HG03066 (cell line): Measurements from ENCODE around the gene SLC1A2.

Source experiments
- ATAC-seq: cut with Tn5 transposase; IDR thresholded peaks from one replicate; pipeline ENCODE4 v1.9.1; 2021; ENCODE audit warnings: low read depth; ENCODE audit not compliant: unreplicated experiment

The SLC1A2 gene

DNA sequence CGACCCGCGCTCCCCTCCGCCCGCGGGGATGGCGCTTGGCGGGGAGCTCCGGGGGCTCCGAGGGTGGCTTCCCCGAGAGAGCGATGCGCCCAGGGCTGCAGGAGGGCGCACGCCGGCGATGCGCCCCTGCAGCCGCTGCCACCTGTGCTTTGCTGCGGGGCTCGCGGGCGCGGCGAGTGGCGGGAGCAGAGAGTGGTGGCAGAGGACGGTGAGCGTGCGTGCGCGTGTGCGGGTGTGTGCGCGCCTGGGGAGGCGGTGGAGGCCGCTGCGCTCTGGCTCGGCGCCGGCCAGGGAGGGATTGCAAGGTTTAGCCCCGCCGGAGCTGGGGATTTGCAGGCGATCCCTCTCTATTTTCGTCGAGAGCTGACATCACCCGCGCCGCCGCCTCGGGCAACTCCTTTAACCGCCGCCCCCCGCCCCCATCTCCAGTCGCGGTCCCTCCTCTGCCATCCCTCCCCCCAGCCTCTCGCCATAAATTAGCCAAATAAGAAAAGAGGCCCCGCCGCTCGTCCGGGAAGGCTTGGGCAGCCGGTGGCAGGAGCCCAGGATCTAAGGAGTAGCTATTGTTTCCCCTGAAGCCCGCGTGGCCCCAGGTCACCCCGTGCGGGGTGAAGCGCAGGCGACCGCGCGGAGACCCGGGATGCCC, at the start of gene SLC1A2:
Gene SLC1A2, minus strand, starts transcription at position 375 of the 646 bp plus-strand sequence. CDS start 592 bp downstream, outside the sequence.
- ATAC-seq = no peak

DNA sequence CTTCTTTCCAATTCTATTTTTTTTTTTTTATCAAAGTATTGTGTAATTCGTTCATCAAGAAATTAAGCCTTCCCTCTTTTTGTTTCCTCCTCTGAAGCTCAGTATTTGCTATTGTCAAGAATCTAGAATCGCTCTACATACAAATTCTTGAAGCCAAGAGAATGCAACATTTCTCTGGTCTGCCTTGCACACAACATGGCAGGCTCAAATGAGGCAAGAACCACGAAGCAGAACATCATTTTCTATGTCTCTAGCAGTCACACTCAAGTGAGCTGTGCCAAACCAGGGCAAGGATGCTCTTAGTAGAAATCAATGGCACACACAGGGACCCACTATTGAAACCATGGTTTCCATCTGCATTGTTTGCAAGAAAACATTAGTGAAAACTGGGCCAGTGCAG, 46.7 kb upstream of the SLC1A2 start:
- ATAC-seq = no peak

DNA sequence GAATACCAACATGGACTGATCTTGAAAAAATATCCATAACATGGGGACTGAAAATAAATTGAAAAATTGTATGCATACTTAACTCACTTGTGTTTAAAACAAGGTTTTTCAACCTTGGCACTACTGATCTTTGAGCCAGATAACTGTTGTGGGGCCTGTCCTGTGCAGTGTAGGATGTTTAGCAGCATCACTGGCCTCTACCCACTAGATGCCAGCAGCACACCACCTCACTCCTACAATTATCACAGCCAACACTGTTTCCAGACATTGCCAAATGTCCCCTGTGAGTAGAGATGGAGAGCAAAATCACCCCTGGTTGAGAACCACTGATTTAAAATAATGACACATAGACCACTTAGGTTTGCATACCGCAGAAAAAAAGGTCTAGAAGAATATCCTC, 45.0 kb upstream of the SLC1A2 start:
- ATAC-seq = no peak

DNA sequence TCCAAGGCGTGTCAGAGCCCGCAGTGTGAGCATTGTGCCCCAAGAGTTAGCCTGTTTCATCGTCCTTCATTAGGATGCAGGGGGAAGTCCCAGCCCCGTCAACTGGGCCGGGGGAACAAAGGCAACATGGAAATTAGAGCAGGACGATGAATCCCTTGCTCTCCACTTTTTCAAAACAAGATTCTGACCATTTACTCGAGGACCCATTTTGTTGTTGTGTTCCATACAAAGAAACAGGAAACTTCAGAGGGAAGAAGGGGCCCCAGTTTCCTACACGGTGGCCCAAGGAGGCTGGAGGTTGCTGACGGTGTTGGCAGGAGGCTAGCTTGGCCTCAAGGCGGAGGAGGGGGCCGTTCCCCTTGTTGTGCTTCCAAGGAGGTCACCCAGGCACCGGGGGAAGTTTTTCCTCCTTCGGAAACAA, 44.0 kb upstream of the SLC1A2 start:
- ATAC-seq = no peak

DNA sequence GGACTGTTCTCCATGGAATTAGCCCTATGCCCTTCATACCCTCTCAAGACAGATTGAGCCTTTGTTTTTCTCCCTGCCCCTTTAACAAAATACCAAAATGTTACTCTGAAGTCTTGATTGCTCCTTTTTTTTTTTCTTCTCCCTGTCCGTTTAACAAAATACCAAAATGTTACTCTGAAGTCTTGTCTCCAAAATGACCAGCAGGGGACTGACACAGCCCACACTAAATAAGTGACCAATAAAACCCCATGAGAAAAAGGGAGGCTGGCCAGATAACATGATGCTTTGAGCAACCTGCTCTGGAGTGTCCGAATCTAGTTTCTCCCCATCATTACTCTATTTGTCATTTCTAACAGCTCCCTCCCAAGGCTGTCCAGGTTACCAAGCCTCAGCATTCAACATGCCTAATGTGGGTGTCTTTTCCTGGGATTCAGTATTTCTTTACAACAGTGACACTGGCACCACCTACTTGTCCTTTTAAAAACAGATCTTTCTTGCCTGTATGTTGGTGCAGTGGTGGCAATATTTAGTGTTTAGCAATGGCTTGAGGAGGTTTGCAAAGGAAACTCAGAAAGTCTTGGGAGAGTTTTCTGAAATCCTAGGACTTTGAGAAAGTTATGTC, 42.7 kb upstream of the SLC1A2 start:
- no peak for ATAC-seq

DNA sequence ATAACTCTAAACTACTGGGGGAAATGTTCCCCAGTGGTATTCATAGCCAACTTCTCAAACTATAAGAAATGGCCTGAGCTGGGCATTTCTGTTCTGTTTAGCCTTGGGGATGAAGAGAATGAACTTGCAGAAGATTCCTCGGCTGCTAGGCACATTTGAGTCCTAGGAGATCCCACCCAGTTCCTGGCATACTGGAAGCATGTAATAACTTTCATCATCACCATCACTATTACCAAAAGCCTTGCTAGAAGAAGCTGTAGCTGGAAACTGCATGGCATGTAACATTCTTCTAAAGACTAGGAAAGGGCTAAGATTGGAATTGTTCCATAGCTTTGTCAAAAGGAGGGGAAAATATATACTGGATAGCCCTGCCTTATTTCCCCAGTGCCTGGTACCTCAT, 40.1 kb upstream of the SLC1A2 start:
- no peak for ATAC-seq

DNA sequence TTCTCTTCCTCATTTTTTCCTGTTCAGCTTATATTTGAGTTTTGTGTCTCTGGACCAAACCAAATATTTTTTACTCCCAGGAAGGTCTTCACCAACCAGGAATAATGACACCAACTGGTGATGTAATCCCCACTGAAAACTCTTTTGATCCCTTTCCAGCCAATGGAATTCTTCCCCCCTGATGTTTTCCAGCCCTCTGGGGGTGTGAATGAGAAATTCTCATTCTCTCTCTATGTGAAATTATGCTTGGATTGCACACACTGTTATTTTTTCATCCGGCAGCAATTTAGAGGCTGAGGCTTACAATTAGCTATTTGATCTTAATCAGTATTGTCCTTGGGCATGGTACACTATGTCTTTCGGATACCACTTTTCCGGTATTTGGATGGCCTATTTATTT, 39.5 kb upstream of the SLC1A2 start:
- ATAC-seq = no peak

DNA sequence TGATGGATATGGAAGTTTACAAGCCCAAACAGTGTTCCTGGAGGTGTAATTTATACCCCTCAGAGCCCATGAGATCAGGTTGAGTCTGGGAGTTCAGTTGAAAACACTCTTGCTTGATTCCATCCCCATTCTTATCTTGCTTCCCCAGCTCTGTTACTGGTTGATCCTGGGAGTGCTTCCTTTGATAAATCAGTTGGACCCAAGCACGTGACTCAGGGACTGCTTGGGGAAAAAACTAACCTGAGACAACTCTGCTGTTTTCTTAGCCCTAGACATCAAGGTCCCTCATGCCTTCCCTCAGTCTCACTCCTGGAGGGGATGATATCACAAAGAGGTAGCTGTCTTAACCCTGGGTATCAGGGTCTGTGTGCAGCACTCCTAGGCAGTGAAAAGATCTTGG, 35.0 kb upstream of the SLC1A2 start:
- no peak for ATAC-seq

DNA sequence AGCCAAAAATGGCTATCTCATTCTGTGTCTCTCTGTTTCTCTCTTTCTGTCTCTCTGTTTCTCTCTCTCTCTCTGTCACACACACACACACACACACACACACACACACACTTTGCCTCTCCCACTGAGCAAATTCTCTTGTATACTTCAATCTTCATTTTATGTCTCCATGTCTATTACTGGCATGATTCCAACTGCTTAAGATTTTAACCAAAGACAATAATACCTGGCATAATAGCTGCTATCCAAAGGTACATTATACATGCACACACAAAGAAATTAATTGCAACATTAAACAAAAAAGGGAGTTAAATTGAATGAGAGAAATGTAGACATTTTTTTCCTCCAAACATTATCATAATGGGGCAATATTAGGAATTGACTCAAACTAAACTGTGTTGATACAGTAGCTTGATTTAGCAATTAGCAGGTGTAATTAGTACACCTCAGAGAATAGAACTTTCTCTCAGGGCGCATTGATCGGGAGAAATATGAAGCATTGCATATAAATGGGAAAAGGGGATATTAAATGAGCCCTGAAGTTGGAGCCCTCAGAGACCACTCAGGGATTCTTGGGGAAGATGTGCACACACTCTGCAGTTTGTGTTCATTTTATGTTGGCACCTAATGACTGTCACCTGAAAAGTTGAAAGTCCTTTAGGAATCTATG, 17.4 kb upstream of the SLC1A2 start:
- ATAC-seq = no peak

DNA sequence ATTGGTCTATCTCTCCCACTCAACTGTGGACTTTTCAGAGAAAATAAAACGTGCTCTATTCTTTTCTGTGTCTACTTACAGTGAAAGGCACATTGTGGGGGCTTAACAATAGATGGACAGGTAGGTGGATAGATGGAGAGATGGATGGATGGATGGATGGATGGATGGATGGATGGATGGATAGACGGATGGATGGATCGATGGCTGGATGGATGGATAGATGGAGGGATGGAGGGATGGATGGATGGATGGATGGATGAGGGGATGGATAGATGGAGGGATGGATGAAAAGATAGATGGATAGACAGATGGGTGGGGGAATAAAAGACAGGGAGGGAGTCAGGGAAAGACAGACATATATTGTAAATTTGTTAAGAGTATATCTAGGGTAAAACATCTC, 14.2 kb upstream of the SLC1A2 start:
- no peak for ATAC-seq

DNA sequence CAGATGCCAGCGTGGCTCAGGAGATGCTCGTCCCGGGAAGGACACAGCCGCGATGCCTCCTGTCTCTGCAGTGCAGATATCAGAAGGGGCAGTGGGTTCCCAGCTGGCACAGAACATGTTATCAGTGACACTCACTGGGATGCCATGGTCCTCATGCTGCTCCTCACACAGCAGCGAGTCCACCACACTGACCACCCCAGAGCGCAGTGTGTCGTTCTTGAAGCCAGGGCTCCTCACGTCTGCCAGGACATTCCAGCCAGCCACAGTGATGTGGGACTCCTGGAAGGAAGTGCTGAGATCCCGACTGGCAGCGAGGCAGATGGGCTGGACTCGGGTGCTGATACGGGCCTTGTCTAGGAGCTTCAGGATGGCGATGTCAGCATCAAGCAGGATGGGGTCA, 13.1 kb upstream of the SLC1A2 start:
- no peak for ATAC-seq

DNA sequence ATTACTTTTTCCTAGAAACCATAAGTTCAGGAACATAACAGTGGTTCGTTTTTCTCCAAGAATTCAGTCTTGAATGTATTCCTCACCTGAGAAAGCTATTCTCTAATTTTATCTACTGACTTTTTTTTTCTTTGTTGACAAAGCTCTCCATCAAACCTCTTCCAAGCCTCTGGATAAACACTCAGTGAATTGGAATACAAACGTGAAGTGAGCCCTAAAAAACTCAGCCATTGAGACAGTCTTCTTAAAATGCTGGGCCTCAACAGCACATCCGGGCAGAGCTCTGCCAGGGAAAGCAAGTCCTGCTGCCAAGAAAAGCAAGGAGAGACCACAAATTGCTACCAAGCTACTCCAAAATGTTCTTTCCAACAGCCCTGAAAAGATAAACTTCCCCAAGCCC, 7.7 kb upstream of the SLC1A2 start:
- ATAC-seq = no peak

DNA sequence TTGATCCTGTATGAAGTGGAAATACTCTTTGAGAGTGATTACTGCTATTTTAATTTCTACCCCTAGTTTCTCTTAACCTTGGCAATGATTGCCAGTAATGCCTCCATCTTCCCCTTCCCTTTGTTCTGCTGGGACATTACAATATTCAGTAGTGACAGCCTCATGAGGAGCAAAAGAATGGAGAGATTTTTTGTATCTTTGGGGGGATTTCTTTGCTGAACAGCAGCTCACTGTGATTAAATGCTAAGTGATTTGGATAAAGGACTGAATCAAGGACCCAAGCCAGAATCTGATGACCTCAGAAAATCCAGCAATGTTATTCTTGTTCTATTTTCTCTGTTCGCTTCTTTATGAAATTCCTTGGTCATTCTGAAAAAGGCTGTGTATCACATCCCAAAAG, 7.0 kb upstream of the SLC1A2 start:
- ATAC-seq = no peak

DNA sequence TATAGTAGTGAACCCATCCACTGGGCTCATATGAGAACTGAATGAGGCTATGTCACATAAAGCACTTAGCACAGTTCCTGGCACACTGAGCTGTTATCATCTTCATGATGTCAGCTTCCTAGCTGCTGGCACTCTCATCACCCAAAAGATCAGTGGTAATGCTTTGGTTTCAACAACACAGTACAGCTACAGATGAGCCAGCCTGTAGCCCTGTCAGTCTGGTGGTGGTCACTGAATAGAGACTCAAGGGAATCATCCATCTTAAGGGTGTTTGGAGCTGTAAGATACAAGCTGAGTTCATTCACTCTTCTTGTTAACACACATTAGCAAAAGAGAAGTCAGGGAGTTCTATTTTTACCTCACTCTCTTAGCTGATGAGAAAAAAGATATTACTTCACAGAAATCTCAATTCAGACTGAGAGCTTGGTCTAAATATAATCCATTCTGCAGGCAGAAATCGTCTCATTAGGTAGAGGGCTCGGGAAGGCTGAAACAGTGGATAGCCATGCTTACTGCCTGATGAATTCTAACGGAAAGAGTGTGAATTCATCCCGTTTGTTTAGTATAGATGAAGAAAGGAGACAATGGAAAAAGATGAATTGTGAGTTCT, 6.3 kb upstream of the SLC1A2 start:
- ATAC-seq = no peak

DNA sequence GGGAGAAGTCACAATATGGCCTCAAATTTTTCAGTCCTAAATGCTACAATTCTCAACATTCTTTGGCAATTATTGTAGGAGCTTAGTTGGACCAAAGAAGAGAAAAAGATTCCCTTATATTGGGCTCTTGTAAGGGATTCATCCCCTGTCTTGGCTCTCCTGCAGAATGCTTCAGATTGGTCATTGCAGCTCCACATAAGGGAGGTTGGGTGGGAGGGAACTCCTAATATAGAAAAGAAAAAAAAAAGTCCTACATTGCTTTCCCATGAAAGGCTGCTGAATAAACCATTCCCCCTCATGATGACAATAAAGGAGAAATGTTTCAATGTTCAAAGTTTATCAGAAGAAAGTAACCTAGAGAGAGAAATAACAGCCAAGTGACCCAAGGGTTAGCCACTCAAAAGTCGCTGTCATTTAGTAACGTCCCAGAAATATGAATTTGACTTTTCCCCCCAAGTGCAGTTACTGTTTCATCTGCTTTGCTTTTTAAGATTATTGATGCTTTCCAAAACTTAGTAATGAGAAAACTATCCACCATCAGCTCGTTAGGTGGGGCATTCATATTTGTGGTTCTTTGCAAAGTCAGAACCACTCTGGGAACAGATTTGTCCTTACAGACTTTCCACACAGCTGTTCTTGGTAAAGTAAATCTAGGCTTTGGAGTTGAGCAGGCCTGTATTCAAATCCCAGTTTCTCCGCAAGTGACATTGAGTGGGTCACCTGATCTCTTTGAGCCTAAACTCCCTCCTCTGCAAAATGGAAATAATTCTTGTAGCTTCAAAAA, 5.0 kb upstream of the SLC1A2 start:
- no peak for ATAC-seq

DNA sequence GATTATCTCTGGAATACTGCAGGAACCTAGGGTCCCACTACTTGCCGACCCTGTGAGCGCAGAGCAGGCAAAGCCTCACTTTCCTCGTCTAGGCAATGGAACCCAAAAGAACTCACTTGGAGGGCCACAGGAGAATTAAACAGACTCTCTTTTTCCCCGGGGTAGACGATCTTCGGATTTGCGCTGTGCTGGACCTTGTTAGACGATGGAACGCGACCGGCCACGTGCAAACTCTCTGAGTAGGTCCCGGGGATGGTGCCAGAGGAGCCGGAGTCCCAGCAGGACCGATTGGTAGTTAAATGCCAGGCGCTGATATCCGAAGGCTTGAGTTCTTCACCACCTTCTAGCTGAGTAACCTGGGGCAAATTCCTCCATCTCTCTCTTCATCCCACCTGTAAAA, 1.0 kb upstream of the SLC1A2 start:
- no peak for ATAC-seq

DNA sequence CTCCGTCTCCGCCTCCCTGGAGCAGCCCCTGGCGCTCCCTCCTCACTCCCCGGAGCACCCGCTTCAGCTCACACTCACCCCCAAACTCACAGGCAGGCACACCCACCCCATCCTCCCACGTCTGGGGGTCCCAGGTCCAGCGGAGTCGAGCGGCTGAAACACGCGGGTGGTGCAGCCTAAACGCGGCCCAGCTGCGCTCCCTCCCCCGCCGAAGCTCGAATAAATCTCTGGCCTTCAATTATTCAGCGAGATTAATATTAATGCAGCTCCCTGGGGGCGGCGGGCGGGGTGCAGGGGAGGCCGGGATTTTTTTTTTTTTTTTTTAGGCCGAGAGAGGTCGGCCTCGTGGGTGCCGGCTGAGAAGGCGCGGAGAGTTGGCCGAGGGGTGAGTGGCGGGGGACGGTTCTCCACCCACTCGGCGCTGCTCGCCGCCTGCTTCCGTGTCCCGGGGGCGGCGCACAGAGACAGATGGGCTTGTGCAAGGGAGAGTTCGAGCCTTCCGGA, 524 bp upstream of the SLC1A2 start:
- ATAC-seq = no peak

DNA sequence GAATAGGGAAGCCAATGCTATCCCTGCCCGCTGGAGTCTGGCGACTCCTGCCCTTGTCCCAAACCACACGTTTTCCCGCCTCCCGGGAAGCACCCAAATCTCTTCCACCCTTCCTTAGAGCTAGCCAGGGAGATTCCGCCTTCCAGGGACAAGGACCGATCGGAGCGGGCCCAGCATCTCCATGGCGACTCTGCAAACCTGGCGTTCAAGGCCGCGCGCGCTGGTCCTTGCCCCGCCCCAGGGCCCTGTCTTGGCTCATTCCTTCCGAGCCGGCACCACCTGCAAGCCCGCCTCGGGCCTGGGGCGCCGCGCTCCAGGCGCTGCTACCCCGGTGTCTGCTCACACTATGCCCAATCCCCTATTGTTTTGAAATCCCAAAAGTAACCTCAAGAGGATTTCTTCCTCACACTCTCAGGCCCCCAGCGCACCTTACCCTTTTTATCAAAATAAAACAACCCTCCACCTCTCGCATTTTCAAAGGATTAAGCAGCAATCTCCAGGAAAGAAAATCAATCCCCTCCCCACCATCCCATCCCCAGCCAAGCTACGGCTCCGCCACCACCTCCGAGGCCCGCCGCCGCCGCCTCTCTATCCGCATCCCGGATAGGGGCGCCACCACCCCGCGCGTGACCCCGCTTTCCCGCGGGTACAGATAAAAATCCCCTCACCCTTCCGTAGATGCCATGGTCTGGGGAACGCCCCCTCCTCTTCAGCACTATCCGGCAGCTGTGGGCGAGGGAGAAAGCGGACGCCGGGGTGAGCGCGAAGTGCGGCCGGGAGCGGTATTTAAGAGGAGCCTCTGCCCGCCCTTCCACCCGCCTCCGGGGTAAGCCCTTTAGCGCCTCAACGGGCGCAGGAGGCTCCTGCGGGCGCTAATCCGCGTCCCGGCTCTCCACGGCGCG, 825 bp downstream of the SLC1A2 start:
- no peak for ATAC-seq

DNA sequence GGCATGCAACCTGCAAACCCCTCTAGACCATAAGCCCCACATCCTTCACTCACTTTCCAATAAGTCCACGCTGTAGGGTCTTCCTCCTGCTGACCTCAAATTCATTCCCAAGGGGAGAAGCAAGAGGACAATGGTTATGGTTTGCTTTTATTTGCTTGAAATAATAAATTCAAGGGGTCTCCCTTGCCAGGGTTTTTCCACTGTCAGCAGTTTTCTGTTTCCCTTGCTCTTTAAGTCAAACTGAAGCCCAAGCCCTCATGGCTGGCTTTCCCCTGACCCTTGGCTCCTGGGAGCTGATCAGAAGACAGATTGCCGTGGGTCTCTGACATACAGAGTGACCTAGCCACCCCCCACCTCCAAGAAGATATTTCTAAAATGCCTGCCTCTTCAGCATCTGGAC, 3.9 kb downstream of the SLC1A2 start:
- ATAC-seq = no peak

DNA sequence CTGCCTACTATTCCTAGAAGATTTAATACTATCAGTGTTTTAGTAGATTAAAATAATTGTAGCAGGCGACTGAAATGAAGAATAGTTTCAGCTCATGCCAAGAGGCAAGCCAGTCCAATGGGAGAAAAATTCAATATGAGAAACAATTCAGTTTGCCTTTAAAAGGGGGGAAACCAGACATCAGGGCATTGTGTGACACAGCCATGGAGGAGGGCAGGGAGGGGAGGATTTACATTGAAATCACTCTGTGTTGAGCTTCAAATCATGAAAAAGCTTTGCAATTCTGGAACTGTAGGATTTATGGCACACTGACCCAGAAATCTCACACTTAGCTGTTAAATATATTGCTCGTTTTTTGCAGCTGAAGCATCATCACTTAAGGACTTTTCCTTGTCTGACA, 4.6 kb downstream of the SLC1A2 start:
- ATAC-seq = no peak
